ENCODE results near the gene MED9.

MED9 gene

GRCh38 chr17:17538417-17539391, 61.9 kb downstream of the MED9 start:
- peaks cover 7% of the 10 kb centered on the region for H3K4me1 ChIP-seq (ENCODE audit: control insufficient read depth, insufficient read depth, low read length)
- TF ChIP-seq ZNF692 (tag by site-specific recombination; IDR thresholded peaks at IDR 0.05), result 0 out of 2 replicates have a peak, but pooled peaks have one; percentile 19
- peak; percentile 85 for TF ChIP-seq KLF1 (tag by site-specific recombination; IDR thresholded peaks at IDR 0.05)
- TF ChIP-seq ZNF155 (tag by site-specific recombination; IDR thresholded peaks at IDR 0.05), result no peak
- peak; percentile 67 for TF ChIP-seq ZNF600 (tag by site-specific recombination; IDR thresholded peaks at IDR 0.05)
- no peak for TF ChIP-seq KLF17 (tag by site-specific recombination; IDR thresholded peaks at IDR 0.05)
- TF ChIP-seq PRDM10 (tag by site-specific recombination; IDR thresholded peaks at IDR 0.05), result peak; percentile 94
- peak; percentile 64; the same call in 1 of the 2 replicates for TF ChIP-seq ZBTB8A (tag by site-specific recombination; IDR thresholded peaks at IDR 0.05)
- peak; percentile 31; the same call in 1 of the 2 replicates for TF ChIP-seq ZNF449 (tag by site-specific recombination; IDR thresholded peaks at IDR 0.05)
- TF ChIP-seq PRDM6 (tag by site-specific recombination; IDR thresholded peaks at IDR 0.05), result 0 out of 2 replicates have a peak, but pooled peaks have one; percentile 31
- no peak for TF ChIP-seq ZNF223 (tag by site-specific recombination; IDR thresholded peaks at IDR 0.05)
- peak; percentile 77 for TF ChIP-seq FEZF1 (tag by site-specific recombination; IDR thresholded peaks at IDR 0.05)
- TF ChIP-seq ZBTB17 (tag by site-specific recombination; IDR thresholded peaks at IDR 0.05), result 0 out of 2 replicates have a peak, but pooled peaks have one; percentile 22
- peak; percentile 89 for TF ChIP-seq ZNF121 (tag by site-specific recombination; IDR thresholded peaks at IDR 0.05)
- peak; percentile 55 for TF ChIP-seq ZNF335 (tag by site-specific recombination; conservative IDR thresholded peaks at IDR 0.05)
- no peak overlapping the region for H3K4me3 ChIP-seq (ENCODE audit: low read depth, low read length)
- CTCF ChIA-PET, result interaction anchor here (0.6 to 2.6 kb wide), 8 partner anchors 9 to 1072 kb away, joined by 3 to 17 read pairs (median 5); no protein-coding TSS in a partner anchor
- POLR2A ChIA-PET, result interaction anchor here (0.9 to 2.3 kb wide), 2 partner anchors 11 to 42 kb away, joined by 3 to 12 read pairs; partner anchors contain the start of gene RASD1
- no peaks in the 10 kb centered on the region for H3K36me3 ChIP-seq (ENCODE audit: control insufficient read depth in 2 of 2, insufficient read depth in 1 of 2, low read length in 2 of 2)
- H3K27ac ChIP-seq (ENCODE audit: extremely low read depth, low read depth, low read length), result no peak overlapping the region
- no peaks in the 10 kb centered on the region for H3K9me3 ChIP-seq (ENCODE audit: control insufficient read depth, insufficient read depth, low read depth, low read length)
